Adrenal gland (tissue), 12 donors: ENCODE data around the gene FGFR3. TPM values are rescaled to one million over a fixed set of nuclear protein-coding genes. Genes with fewer than 3 reads are reported as not detected.

ENCODE experiments used
- DNase-seq, 7 donors: peaks; one replicate each; pipeline ENCODE4 v3.0.0-alpha.2; 2019 to 2020
- H3K27ac ChIP-seq, 5 donors: fragments of 200-600 bp; sonication (generic) in 4 of 5; 1 replicate in 3 of 5; 2 replicates in 2 of 5; pipeline versions ENCODE4 v1.5.1 to v1.8.0; 2016 to 2020; ENCODE audit warnings: mild to moderate bottlenecking in 1 of 5
- H3K27me3 ChIP-seq: fragments of 200-600 bp; 2 replicates; pipeline ENCODE4 v1.8.0; 2021
- H3K36me3 ChIP-seq, 2 donors: fragments of 200-600 bp; replicated peaks in 1 of 2; 1 replicate in 1 of 2; 2 replicates in 1 of 2; pipeline versions ENCODE4 v1.5.1 to v1.8.0; 2018 to 2022
- H3K4me1 ChIP-seq, 2 donors: fragments of 200-600 bp; replicated peaks in 1 of 2; 1 replicate in 1 of 2; 2 replicates in 1 of 2; pipeline versions ENCODE4 v1.5.1 to v1.8.0; 2018 to 2021
- H3K4me3 ChIP-seq, 4 donors: fragments of 200-600 bp; sonication (generic) in 3 of 4; one replicate each; pipeline ENCODE4 v1.5.1; 2016 to 2018
- H3K9me3 ChIP-seq, 3 donors: fragments of 200-600 bp; sonication (generic) in 1 of 3; replicated peaks in 1 of 3; 1 replicate in 2 of 3; 2 replicates in 1 of 3; pipeline versions ENCODE4 v1.5.1 to v1.8.0; 2016 to 2021
- CTCF ChIP-seq, 6 experiments: fragments of 450-650 bp in 4 of 6; fragments of 200-600 bp in 2 of 6; sonication (generic) in 1 of 6; IDR thresholded peaks; 1 replicate in 5 of 6; 2 replicates in 1 of 6; pipeline versions ENCODE4 v1.5.1 to v1.8.0; 2016 to 2021; ENCODE audit warnings: antibody characterized with exemption in 6 of 6, mild to moderate bottlenecking in 2 of 6, moderate library complexity in 1 of 6
- POLR2A ChIP-seq, 2 donors: fragments of 450-650 bp; IDR thresholded peaks; one replicate each; pipeline ENCODE4 v1.6.1; 2017; ENCODE audit warnings: antibody characterized with exemption in 2 of 2, mild to moderate bottlenecking in 2 of 2, moderate library complexity in 1 of 2
- WGBS, 4 donors: extraction: QIAGEN DNeasy Blood & Tissue Kit in 2 of 4; methylation state at CpG; one replicate each; pipeline versions ENCODE4 v1.1.5 to v1.1.7; 2013 to 2017; 5-methylcytosine and 5-hydroxymethylcytosine counted together
- intact Hi-C, 2 donors: fragments of 100-400 bp; cut with DNase I; formaldehyde crosslinking; loops; one replicate each; pipeline versions ENCODE4 v1.14.1 to v1.15.0; 2022 to 2023
- polyA plus RNA-seq, 3 donors: library from polyadenylated mRNA; stranded (reverse); fragments of 200-250 nt in 2 of 3; fragments of 350-450 nt in 1 of 3; fragmentation: Illumina TruSeq in 1 of 3; extraction: RNeasy Lipid Tissue Mini Kit (QIAGEN cat#74804) in 1 of 3; gene quantifications; one replicate each; pipeline ENCODE4 v1.2.3, GENCODE V29; 2013 to 2014
- total RNA-seq, 9 donors: library from RNA; depleted of rRNA in 4 of 9; stranded (reverse); fragments of >200 nt in 4 of 9; fragments of 120-200 nt in 1 of 9; fragmentation: NEBNext Ultra II Directional in 1 of 9; extraction: Animal tissue kit (Norgen Biotek cat#: 25700) in 1 of 9; gene quantifications; one replicate each; pipeline versions ENCODE4 v1.1.0 to v1.2.4, GENCODE V29; 2013 to 2023
- donor health status: healthy with polysubstance abuse.
- donor health status: Bipolar disorder and iron deficiency.
- donor health status: DM: yes; HTN: yes; CAD: no.
- donor health status: DM: no; HTN: no; CAD: no.
- donor health status: DM: no; HTN: no; CAD: no.
- donor health status: DM: yes; HTN: yes; CAD: no.

FGFR3 gene
- total and polyA plus RNA-seq, 12 donors: 0.11 to 4.7 (median 1.9) TPM

GRCh38 chr4:1750381-1751154 is 42.5 kb upstream of the FGFR3 start:
- H3K36me3 ChIP-seq: no peaks in the 10 kb centered on the region
- H3K27ac ChIP-seq: no peak overlapping the region
- no peak for DNase-seq
- intact Hi-C loops: no loop called here
- H3K9me3 ChIP-seq: no peaks in the 10 kb centered on the region
- TF ChIP-seq CTCF (IDR thresholded peaks at IDR 0.05): no peak
- TF ChIP-seq POLR2A (IDR thresholded peaks at IDR 0.05): no peak
- H3K4me1 ChIP-seq: peaks cover 0 to 3% of the 10 kb centered on the region in 2 donors
- 87 to 90% (median 88%) methylated on average over 3 to 18 of the region's 18 CpGs for WGBS, 4 donors
- H3K27me3 ChIP-seq: peaks cover 4% of the 10 kb centered on the region
- H3K4me3 ChIP-seq: no peak overlapping the region

DNA sequence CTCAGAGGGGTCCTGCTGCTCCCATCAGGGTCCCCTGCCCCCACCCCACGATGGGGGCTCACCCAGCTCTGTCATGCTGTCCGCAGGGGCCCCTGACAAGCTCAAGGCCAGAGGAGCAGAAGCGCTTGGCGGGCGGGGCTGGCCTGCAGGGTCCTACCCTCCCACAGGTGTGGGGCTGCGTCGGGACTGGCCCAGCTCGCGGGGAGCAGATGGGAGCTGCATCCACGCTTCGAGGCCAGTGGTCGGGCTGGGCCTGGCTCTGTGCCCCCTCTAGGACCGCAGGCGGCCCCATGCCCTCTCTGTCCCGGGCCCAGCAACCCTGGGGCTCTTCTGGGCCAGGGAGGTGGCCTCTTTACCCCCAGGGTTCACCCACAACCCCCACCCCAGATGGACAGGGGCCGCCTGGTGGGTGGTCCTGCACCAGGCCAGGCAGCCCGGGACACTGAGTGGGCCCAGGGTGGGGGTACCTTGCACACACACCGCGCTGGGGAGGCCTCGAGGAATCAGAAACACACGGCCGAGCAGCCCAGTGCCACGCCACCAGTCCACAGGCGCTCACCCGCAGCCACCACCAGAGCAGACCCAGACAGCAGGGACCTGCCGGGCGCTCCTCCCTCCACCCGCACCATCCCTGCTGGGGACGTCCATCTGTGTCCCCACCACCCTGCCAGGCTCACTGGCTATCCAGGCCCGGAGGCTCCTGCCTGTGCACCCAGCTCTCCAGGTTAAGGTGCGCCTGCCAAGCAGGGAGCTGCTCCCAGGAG is 41.8 kb upstream of the FGFR3 start:
- Histone ChIP-seq H3K27ac (no peak overlapping the region), H3K4me3 (no peak overlapping the region), H3K4me1 (peaks cover 0 to 3% of the 10 kb centered on the region in 2 donors), H3K36me3 (no peaks in the 10 kb centered on the region), H3K9me3 (no peaks in the 10 kb centered on the region), H3K27me3 (peaks cover 4% of the 10 kb centered on the region)
- WGBS, 4 donors: 83 to 98% (median 89%) methylated on average over 9 to 31 of the region's 31 CpGs
- intact Hi-C loops: no loop called here
- TF ChIP-seq CTCF (IDR thresholded peaks at IDR 0.05) (no peak), POLR2A (IDR thresholded peaks at IDR 0.05) (no peak)
- no peak for DNase-seq

DNA sequence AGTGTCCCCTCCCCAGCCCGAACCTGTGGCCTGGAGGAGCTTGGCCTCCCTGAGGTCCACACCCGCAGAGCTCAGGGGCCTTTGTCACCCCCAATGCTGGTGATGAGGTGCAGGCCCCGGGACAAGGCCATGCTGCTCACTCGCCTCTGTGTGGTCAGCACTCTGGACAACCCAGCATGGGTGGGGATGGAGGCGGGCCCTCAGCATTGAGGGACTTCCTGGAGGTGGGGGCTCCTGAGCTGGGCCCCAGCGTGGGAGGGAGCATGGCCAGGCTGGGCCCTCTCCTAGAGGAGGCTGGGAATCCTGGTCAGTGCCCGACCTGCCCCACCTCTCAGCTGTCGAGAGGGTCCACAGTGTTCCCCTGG is 41.2 kb upstream of the FGFR3 start:
- Histone ChIP-seq H3K36me3 (no peaks in the 10 kb centered on the region), H3K27ac (no peak overlapping the region), H3K9me3 (no peaks in the 10 kb centered on the region), H3K4me3 (no peak overlapping the region), H3K4me1 (peaks cover 0 to 3% of the 10 kb centered on the region in 2 donors), H3K27me3 (peaks cover 4% of the 10 kb centered on the region)
- whole genome bisulfite sequencing, 4 donors: 80 to 100% (median 94%) methylated on average over 1 to 8 of the region's 8 CpGs
- intact Hi-C loops: no loop called here
- no peak for DNase-seq
- TF ChIP-seq CTCF (IDR thresholded peaks at IDR 0.05) (no peak), POLR2A (IDR thresholded peaks at IDR 0.05) (no peak)

DNA sequence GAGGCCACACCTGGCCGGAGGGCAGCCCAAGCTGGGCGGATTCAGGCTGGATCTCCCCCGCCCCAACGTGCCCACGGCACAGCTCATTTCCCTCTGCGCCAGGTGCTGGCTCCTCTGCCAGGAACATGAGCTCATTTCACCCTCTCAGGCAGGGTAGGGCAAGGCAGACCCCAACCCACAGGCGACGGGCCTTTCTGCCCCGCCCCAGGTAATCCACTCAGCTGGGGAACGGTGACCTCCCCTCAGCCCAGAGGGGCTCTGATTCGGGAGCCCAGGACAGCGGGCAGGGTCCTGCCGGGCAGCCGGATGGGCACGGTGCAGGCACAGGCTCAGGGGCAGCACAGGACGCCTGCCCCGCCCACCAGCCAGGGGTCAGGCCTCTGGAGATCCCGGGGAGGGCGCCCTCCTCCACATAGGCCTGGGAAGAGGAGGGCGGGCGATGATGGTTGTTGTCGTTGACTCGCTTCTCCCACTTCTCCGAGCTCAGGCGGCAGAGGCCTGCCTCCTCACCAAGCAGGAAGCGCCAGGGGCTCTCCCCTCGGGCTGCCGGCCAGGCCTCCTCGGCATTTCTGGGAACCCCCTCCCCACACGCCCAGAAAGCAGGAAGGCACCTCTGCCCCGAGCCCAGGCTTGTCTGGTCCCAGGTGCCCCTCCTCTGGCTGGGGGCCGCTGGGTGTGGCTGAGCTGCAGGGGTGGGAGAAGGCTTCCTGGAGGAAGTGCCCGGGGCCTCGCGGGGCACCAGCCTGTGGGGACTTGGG is 40.6 kb upstream of the FGFR3 start:
- no peak overlapping the region for H3K27ac ChIP-seq
- 36 to 80% (median 60%) methylated on average over 2 to 34 of the region's 35 CpGs for WGBS, 4 donors
- H3K36me3 ChIP-seq: no peaks in the 10 kb centered on the region
- peaks cover 4% of the 10 kb centered on the region for H3K27me3 ChIP-seq
- intact Hi-C loops: no loop called here
- H3K4me1 ChIP-seq: peaks cover 0 to 3% of the 10 kb centered on the region in 2 donors
- no peak for TF ChIP-seq POLR2A (IDR thresholded peaks at IDR 0.05)
- TF ChIP-seq CTCF (IDR thresholded peaks at IDR 0.05): no peak
- no peak overlapping the region for H3K4me3 ChIP-seq
- no peaks in the 10 kb centered on the region for H3K9me3 ChIP-seq
- peak in 1 of 7 donors; percentile 37 for DNase-seq
